GM23338 (cell line): ENCODE results near the gene S100A5.
"Not testable (repeated sequence)": the region's sequence is repeated elsewhere in the genome, so short reads cannot be mapped to it uniquely, and the experiment has no call there.

Experiments used
- CTCF ChIP-seq, 2 experiments: fragments of 200-600 bp in 1 of 2; sonication (generic) in 1 of 2; conservative IDR thresholded peaks; 2 replicates each; pipeline versions ENCODE4 v1.5.1 to v1.6.1; 2016 to 2017; ENCODE audit warnings: antibody characterized with exemption in 2 of 2, low read depth in 2 of 2, mild to moderate bottlenecking in 2 of 2, moderate library complexity in 1 of 2
- EZH2phosphoT487 ChIP-seq: fragments of 200-600 bp; sonication (generic); IDR thresholded peaks from one replicate; pipeline ENCODE4 v1.8.1; 2018; ENCODE audit warnings: antibody characterized with exemption; ENCODE audit not compliant: unreplicated experiment
- POLR2AphosphoS5 ChIP-seq: IDR thresholded peaks from 2 replicates; pipeline ENCODE4 v1.6.1; 2016; ENCODE audit warnings: antibody characterized with exemption, low read depth

GRCh38 chr1:153588033-153588432, 47.3 kb upstream of the S100A5 start:
- TF ChIP-seq POLR2AphosphoS5; EZH2phosphoT487; CTCF (conservative IDR thresholded peaks at IDR 0.05; ENCODE audit: low read depth in 2 of 2): not testable (repeated sequence)
